K562 treated with DMSO at 1 percent for 4 hours (cell line): ENCODE data around the gene DDX24. TPM values are rescaled to one million over a fixed set of nuclear protein-coding genes. Genes with fewer than 3 reads are reported as not detected.

Source experiments
- total RNA-seq: library from RNA; unstranded; fragments of 300-600 nt; gene quantifications from 2 replicates; pipeline ENCODE4 v1.2.3, GENCODE V29; 2022; ENCODE audit not compliant: insufficient read depth

DDX24 gene, protein sequence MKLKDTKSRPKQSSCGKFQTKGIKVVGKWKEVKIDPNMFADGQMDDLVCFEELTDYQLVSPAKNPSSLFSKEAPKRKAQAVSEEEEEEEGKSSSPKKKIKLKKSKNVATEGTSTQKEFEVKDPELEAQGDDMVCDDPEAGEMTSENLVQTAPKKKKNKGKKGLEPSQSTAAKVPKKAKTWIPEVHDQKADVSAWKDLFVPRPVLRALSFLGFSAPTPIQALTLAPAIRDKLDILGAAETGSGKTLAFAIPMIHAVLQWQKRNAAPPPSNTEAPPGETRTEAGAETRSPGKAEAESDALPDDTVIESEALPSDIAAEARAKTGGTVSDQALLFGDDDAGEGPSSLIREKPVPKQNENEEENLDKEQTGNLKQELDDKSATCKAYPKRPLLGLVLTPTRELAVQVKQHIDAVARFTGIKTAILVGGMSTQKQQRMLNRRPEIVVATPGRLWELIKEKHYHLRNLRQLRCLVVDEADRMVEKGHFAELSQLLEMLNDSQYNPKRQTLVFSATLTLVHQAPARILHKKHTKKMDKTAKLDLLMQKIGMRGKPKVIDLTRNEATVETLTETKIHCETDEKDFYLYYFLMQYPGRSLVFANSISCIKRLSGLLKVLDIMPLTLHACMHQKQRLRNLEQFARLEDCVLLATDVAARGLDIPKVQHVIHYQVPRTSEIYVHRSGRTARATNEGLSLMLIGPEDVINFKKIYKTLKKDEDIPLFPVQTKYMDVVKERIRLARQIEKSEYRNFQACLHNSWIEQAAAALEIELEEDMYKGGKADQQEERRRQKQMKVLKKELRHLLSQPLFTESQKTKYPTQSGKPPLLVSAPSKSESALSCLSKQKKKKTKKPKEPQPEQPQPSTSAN
- total RNA-seq: 65.9 and 69.4 TPM in 2 replicates

GRCh38 chr14:94080621-94081385 is at the start of gene DDX24, which contains the start of gene IFI27L1:
TSS of gene DDX24 (minus strand) at chr14:94081202. CDS start at chr14:94079742, 1,460 bp downstream.
TSS of gene IFI27L1 (plus strand) at chr14:94081310. CDS start at chr14:94096938, 15,628 bp downstream.

GRCh38 chr14:94129111-94129757 is 48.2 kb upstream of the DDX24 start, which contains the start of gene IFI27L2:
TSS of gene IFI27L2 (minus strand) at chr14:94129604. CDS start at chr14:94129564, 40 bp downstream.

GRCh38 chr14:94110552-94111181 is 29.7 kb upstream of the DDX24 start, which contains the start of gene IFI27:
TSS of gene IFI27 (plus strand) at chr14:94110736.

DNA sequence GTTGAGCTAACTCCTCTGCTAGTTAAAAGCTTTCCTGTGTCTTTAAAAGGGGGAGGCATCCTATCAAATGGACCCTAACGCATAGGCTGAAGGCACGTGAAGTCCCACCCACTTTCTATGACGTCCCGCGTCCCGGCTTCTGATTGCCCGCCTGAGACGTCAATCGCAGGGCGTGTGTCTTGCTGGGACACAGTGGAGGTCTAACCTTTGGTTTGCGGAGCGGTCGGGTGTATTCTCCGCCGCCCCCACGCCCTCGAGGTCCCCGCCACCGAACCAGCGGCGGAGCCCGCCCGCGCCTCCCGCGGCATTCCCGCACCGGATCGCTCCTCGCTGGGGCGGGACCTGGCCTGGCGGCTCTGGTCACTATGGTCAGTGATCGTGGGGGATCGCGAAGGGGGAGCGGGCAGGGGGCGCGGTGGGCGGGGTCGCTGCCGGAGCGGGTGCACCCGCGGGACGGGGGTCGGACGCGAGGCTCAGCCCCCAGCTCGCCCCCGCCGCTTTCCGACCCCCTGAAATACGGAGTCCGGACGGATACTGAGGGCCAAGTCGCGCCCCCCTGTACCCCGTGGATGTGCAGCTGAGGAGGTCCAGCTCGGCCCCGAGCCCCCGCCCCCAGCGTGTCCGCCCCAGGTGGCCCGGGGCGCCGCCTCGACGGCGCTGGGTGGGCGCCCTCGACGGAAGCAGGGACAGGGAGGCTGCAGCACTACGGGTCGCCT is 54.7 kb downstream of the DDX24 start, which contains the start of gene OTUB2:
Gene OTUB2 (plus strand): TSS at position 168 of the 716 bp plus-strand sequence. CDS start 198 bp downstream, at position 366.

Other genes starting within 250 kb of the DDX24 start
- gene FAM181A, start 153.9 kb downstream of the DDX24 start, total RNA-seq: not detected in 2 replicates
- gene ASB2, start 104.6 kb downstream of the DDX24 start, total RNA-seq: 0.33 and 0.89 TPM in 2 replicates
- gene CCDC197, start 83.9 kb downstream of the DDX24 start, total RNA-seq: not detected in 2 replicates
- not detected in 2 replicates for gene OTUB2, start 54.9 kb downstream of the DDX24 start, total RNA-seq
- gene IFI27L1, start 108 bp upstream of the DDX24 start, total RNA-seq: 31.3 and 53.6 TPM in 2 replicates
- 4.2 and 7.3 TPM in 2 replicates for gene IFI27, start 29.5 kb upstream of the DDX24 start, total RNA-seq
- gene IFI27L2, start 48.4 kb upstream of the DDX24 start, total RNA-seq: 18.1 TPM in 1 of 2 replicates, not detected in the other
- not detected in 2 replicates for gene PPP4R4, start 93.1 kb upstream of the DDX24 start, total RNA-seq
- gene SERPINA10, start 212.1 kb upstream of the DDX24 start, total RNA-seq: not detected in 2 replicates
- gene SERPINA6, start 242.1 kb upstream of the DDX24 start, total RNA-seq: not detected in 2 replicates